Fibroblast of lung (primary cell): ENCODE data around the gene CDKAL1. TPM values are rescaled to one million over a fixed set of nuclear protein-coding genes. Genes with fewer than 3 reads are reported as not detected.

Source experiments
- DNase-seq, 2 donors: peaks; one replicate each; pipeline versions ENCODE4 v3.0.0 to v3.0.0-alpha.2; 2010; ENCODE audit warnings: low read depth in 2 of 2
- H2AFZ ChIP-seq: 2 replicates; pipeline ENCODE4 v1.5.1; 2012; ENCODE audit warnings: low read length, control low read depth, inconsistent platforms
- H3K27ac ChIP-seq: 2 replicates; pipeline ENCODE4 v1.5.1; 2011; ENCODE audit warnings: low read length, control low read depth; ENCODE audit not compliant: insufficient read depth
- H3K27me3 ChIP-seq: 2 replicates; pipeline ENCODE4 v1.5.1; 2011; ENCODE audit warnings: mild to moderate bottlenecking, low read length; ENCODE audit not compliant: control insufficient read depth, insufficient read depth
- H3K36me3 ChIP-seq: 2 replicates; pipeline ENCODE4 v1.5.1; 2011; ENCODE audit warnings: low read length; ENCODE audit not compliant: control insufficient read depth, insufficient read depth
- H3K4me1 ChIP-seq: 2 replicates; pipeline ENCODE4 v1.5.1; 2011; ENCODE audit warnings: low read length; ENCODE audit not compliant: control insufficient read depth, insufficient read depth; ENCODE audit errors: extremely low read depth
- H3K4me2 ChIP-seq: 2 replicates; pipeline ENCODE4 v1.5.1; 2011; ENCODE audit warnings: low read length, control low read depth; ENCODE audit not compliant: insufficient read depth; ENCODE audit errors: extremely low read depth
- H3K4me3 ChIP-seq, 4 experiments: fragments of 200-600 bp in 1 of 4; sonication (generic) in 1 of 4; replicated peaks in 1 of 4; 2 replicates each; pipeline ENCODE4 v1.5.1; 2011 to 2016; ENCODE audit warnings: low read length in 4 of 4, low read depth in 3 of 4, mild to moderate bottlenecking in 3 of 4, control low read depth in 2 of 4, inconsistent platforms in 1 of 4, mixed read lengths in 1 of 4; ENCODE audit not compliant: insufficient read depth in 1 of 4; ENCODE audit errors: control extremely low read depth in 1 of 4
- H3K79me2 ChIP-seq: 2 replicates; pipeline ENCODE4 v1.5.1; 2012; ENCODE audit warnings: mild to moderate bottlenecking, low read length, inconsistent platforms; ENCODE audit not compliant: control insufficient read depth, insufficient read depth
- H3K9ac ChIP-seq: 2 replicates; pipeline ENCODE4 v1.5.1; 2011; ENCODE audit warnings: mild to moderate bottlenecking, low read length, control low read depth; ENCODE audit not compliant: insufficient read depth
- H3K9me3 ChIP-seq: 2 replicates; pipeline ENCODE4 v1.5.1; 2012; ENCODE audit warnings: low read depth, low read length; ENCODE audit not compliant: control insufficient read depth, insufficient read depth
- H4K20me1 ChIP-seq: 2 replicates; pipeline ENCODE4 v1.5.1; 2011; ENCODE audit warnings: low read length; ENCODE audit not compliant: control insufficient read depth, insufficient read depth; ENCODE audit errors: extremely low read depth
- EZH2 ChIP-seq: IDR thresholded peaks from 2 replicates; pipeline ENCODE4 v1.5.1; 2012; ENCODE audit warnings: low read length, control low read depth, mild to moderate bottlenecking; ENCODE audit errors: missing control alignments
- polyA plus RNA-seq, 2 donors: library from polyadenylated mRNA; depleted of rRNA in 1 of 2; stranded (reverse) in 1 of 2; unstranded in 1 of 2; fragments of >200 nt; gene quantifications; 2 replicates each; pipeline ENCODE4 v1.2.1, GENCODE V29; 2011 to 2012; ENCODE audit warnings: missing spikeins in 1 of 2
- total RNA-seq: library from RNA; depleted of rRNA; stranded (reverse); fragments of >200 nt; gene quantifications from 2 replicates; pipeline ENCODE4 v1.2.1, GENCODE V29; 2014
- TF ChIP-seq, protein P1 (sequence below), 2 donors: IDR thresholded peaks in 1 of 2; conservative IDR thresholded peaks in 1 of 2; 1 replicate in 1 of 2; 2 replicates in 1 of 2; pipeline ENCODE4 v1.5.1; 2011 to 2012; ENCODE audit warnings: low read length in 2 of 2, control low read depth in 1 of 2, inconsistent platforms in 1 of 2, low read depth in 1 of 2, mild to moderate bottlenecking in 1 of 2

Gene CDKAL1
- total and polyA plus RNA-seq, 2 donors (not counting 1 experiment from before 2014, with no cell fraction given): 7.4 to 15.0 TPM

DNA sequence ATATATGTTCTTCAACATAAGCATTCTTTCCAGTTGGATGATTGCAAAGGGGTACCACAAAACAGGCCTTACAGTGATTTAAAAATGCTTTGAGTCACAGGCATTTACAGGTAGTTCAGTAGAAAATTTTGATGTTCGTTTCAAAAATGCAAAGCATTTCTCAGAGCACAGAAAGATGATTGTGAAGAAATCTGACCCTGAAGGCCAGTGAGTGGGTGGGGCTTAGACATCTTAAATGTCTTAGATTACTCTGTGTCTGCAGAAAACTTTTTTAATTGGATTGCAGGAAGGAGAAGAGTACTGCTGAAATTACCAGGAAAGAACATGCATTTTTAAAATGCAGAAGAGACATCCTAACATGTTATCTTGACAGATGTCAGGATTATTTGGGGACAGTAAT is 268.3 kb downstream of the CDKAL1 start:
- TF ChIP-seq, protein P1, sequence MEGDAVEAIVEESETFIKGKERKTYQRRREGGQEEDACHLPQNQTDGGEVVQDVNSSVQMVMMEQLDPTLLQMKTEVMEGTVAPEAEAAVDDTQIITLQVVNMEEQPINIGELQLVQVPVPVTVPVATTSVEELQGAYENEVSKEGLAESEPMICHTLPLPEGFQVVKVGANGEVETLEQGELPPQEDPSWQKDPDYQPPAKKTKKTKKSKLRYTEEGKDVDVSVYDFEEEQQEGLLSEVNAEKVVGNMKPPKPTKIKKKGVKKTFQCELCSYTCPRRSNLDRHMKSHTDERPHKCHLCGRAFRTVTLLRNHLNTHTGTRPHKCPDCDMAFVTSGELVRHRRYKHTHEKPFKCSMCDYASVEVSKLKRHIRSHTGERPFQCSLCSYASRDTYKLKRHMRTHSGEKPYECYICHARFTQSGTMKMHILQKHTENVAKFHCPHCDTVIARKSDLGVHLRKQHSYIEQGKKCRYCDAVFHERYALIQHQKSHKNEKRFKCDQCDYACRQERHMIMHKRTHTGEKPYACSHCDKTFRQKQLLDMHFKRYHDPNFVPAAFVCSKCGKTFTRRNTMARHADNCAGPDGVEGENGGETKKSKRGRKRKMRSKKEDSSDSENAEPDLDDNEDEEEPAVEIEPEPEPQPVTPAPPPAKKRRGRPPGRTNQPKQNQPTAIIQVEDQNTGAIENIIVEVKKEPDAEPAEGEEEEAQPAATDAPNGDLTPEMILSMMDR (conservative IDR thresholded peaks at IDR 0.05 in 1 of 2, IDR thresholded peaks at IDR 0.05 in 1 of 2; ENCODE audit: low read depth in 1 of 2, low read length in 2 of 2): no peak
- TF ChIP-seq EZH2: no peak
- no peaks in the 10 kb centered on the region for H3K4me1 ChIP-seq
- H3K4me2 ChIP-seq: no peak overlapping the region
- no peaks in the 10 kb centered on the region for H4K20me1 ChIP-seq
- no peak overlapping the region for H2AFZ ChIP-seq
- peak in 1 of 2 donors; percentile 47 for DNase-seq
- no peaks in the 10 kb centered on the region for H3K27me3 ChIP-seq
- H3K9me3 ChIP-seq: no peaks in the 10 kb centered on the region
- H3K27ac ChIP-seq: no peak overlapping the region
- H3K79me2 ChIP-seq: no peaks in the 10 kb centered on the region
- no peaks in the 10 kb centered on the region for H3K36me3 ChIP-seq
- H3K4me3 ChIP-seq: no peak overlapping the region
- H3K9ac ChIP-seq: no peak overlapping the region

DNA sequence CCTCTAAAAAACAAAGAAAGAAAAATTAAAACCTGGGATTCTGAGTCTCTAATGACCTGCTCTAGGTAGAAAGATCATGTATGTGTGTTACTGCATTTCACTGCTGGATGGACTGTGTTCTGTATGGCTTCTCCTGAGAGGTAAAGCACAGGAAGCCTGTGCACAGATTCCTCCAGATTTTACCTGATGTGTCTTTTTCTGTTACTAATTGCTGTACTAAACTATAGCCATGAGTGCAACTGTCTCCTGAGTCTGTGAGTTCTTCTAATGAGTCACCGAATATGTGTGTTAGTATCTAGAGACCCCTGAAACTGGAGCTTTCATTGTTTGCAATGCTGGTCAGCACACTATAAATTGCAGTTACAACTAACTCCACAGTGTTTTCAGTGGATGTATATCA is 270.8 kb downstream of the CDKAL1 start:
- DNase-seq: peak in 1 of 2 donors; percentile 42
- Histone ChIP-seq H2AFZ (no peak overlapping the region), H3K27me3 (no peaks in the 10 kb centered on the region), H4K20me1 (no peaks in the 10 kb centered on the region), H3K36me3 (no peaks in the 10 kb centered on the region), H3K4me3 (no peak overlapping the region), H3K4me2 (no peak overlapping the region), H3K9ac (no peak overlapping the region), H3K27ac (no peak overlapping the region), H3K4me1 (no peaks in the 10 kb centered on the region), H3K9me3 (no peaks in the 10 kb centered on the region), H3K79me2 (no peaks in the 10 kb centered on the region)
- TF ChIP-seq EZH2: no peak
- TF ChIP-seq, protein P1 (conservative IDR thresholded peaks at IDR 0.05 in 1 of 2, IDR thresholded peaks at IDR 0.05 in 1 of 2; ENCODE audit: low read depth in 1 of 2, low read length in 2 of 2): no peak

DNA sequence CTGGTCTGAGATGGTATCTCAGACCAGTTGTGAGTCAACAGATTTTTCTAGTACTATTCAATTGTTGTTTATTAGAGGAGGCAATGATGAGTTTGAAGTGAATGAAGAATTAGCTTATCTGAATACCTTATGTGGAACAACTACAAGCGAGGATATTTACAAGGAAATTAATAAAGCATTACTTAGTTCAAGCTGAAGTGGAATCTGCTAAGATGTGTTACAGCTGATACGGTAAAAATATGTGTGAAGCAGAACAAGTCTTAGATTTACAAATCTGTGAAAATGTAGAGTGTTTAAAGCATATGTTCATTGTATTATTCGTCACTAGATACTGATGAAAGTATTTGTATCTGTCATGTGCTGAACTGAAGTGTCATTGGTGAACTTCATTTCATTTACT is 272.4 kb downstream of the CDKAL1 start:
- no peaks in the 10 kb centered on the region for H3K36me3 ChIP-seq
- H3K27ac ChIP-seq: no peak overlapping the region
- H3K27me3 ChIP-seq: no peaks in the 10 kb centered on the region
- no peaks in the 10 kb centered on the region for H3K79me2 ChIP-seq
- H3K4me3 ChIP-seq: no peak overlapping the region
- peaks cover 7% of the 10 kb centered on the region for H3K4me1 ChIP-seq
- H3K4me2 ChIP-seq: no peak overlapping the region
- no peak overlapping the region for H3K9ac ChIP-seq
- H2AFZ ChIP-seq: no peak overlapping the region
- H4K20me1 ChIP-seq: no peaks in the 10 kb centered on the region
- H3K9me3 ChIP-seq: no peaks in the 10 kb centered on the region
- TF ChIP-seq, protein P1 (conservative IDR thresholded peaks at IDR 0.05 in 1 of 2, IDR thresholded peaks at IDR 0.05 in 1 of 2; ENCODE audit: low read depth in 1 of 2, low read length in 2 of 2): no peak
- TF ChIP-seq EZH2: no peak
- DNase-seq: no peak
